OCI-LY7 (cell line): Measurements from ENCODE around the gene CELF3.

ENCODE experiments used
- EZH2phosphoT487 ChIP-seq: fragments of 200-600 bp; sonication (generic); IDR thresholded peaks from 2 replicates; pipeline ENCODE4 v1.6.1; 2018; ENCODE audit warnings: low read depth, borderline replicate concordance, mild to moderate bottlenecking, mixed run types, antibody characterized with exemption, low read length, moderate library complexity, mixed read lengths
- TF ChIP-seq, protein P1 (sequence below): fragments of 200-600 bp; sonication (generic); conservative IDR thresholded peaks from 2 replicates; pipeline ENCODE4 v1.5.1; 2014; ENCODE audit warnings: mild to moderate bottlenecking, antibody characterized with exemption, low read length, moderate library complexity, mixed read lengths

DNA sequence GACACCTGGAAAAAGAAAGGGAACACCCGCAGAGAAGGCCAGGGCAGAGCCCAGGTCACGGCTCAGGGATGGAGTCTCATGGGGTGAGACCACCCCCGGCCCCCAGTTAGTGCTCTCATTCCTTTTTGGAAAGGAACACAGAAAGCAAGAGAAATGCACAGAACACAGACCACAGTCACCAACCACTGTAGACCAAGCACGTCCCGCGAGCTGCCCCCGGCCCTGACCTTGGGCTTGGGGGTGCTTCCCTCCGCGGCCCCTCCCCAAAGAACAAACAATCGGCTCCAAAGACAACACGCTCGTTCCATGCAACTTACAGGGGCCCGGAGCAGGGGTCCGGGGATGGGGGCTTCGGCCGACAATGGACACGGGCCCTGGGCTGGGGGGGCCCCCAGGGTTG is 12.8 kb downstream of the CELF3 start:
- TF ChIP-seq, protein P1, sequence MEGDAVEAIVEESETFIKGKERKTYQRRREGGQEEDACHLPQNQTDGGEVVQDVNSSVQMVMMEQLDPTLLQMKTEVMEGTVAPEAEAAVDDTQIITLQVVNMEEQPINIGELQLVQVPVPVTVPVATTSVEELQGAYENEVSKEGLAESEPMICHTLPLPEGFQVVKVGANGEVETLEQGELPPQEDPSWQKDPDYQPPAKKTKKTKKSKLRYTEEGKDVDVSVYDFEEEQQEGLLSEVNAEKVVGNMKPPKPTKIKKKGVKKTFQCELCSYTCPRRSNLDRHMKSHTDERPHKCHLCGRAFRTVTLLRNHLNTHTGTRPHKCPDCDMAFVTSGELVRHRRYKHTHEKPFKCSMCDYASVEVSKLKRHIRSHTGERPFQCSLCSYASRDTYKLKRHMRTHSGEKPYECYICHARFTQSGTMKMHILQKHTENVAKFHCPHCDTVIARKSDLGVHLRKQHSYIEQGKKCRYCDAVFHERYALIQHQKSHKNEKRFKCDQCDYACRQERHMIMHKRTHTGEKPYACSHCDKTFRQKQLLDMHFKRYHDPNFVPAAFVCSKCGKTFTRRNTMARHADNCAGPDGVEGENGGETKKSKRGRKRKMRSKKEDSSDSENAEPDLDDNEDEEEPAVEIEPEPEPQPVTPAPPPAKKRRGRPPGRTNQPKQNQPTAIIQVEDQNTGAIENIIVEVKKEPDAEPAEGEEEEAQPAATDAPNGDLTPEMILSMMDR: no peak
- TF ChIP-seq EZH2phosphoT487: no peak
